ENCODE data around the gene FOS. TPM values are rescaled to one million over a fixed set of nuclear protein-coding genes. Genes with fewer than 3 reads are reported as not detected.

The FOS gene
- 100 to 1,000 TPM in 3 of 4 donors, 10 to 100 TPM in 1; 78.0 to 286 (median 179) TPM for total RNA-seq

DNA sequence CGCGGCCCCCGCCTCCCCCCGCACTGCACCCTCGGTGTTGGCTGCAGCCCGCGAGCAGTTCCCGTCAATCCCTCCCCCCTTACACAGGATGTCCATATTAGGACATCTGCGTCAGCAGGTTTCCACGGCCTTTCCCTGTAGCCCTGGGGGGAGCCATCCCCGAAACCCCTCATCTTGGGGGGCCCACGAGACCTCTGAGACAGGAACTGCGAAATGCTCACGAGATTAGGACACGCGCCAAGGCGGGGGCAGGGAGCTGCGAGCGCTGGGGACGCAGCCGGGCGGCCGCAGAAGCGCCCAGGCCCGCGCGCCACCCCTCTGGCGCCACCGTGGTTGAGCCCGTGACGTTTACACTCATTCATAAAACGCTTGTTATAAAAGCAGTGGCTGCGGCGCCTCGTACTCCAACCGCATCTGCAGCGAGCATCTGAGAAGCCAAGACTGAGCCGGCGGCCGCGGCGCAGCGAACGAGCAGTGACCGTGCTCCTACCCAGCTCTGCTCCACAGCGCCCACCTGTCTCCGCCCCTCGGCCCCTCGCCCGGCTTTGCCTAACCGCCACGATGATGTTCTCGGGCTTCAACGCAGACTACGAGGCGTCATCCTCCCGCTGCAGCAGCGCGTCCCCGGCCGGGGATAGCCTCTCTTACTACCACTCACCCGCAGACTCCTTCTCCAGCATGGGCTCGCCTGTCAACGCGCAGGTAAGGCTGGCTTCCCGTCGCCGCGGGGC, at the start of gene FOS:
Gene FOS, plus strand, starts transcription at position 407 of the 731 bp plus-strand sequence. Its CDS starts 155 bp downstream, at position 562.
- ATAC-seq = peak; percentile 69

DNA sequence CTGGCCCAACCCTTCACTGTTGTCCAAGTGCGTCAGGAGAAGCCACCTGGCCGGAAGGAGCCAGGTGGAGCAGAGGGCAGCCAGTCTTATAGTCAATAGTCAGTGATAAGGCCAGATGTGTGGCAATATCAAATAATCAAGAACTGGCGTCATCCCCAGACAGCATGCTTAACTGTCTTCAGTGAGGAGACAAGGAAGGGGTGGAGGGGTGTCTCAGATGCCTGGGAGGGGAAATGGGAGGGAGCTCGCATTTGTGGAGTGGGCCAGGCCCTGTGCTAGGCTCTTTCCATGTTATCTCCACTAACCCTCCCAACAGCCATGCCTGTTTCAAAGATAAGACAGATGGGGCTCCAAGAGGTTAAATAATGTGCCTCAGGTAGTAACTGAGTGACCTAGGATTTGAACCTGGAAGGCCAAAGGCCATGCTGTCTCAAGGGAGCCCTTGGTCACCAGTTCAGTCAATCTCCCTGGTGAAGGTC, 48.9 kb upstream of the FOS start:
- no peak for ATAC-seq
- WGBS, 2 donors (ENCODE audit: low coverage in 1 of 2) = 76 to 86% methylated on average over 1 to 3 of the region's 4 CpGs
- no peaks in the 10 kb centered on the region for H3K9me3 ChIP-seq
- no peaks in the 10 kb centered on the region for H3K36me3 ChIP-seq
- H3K27ac ChIP-seq = no peak overlapping the region
- TF ChIP-seq EP300 (IDR thresholded peaks at IDR 0.05) (no peak), POLR2AphosphoS5 (IDR thresholded peaks at IDR 0.05) (no peak), POLR2A (IDR thresholded peaks at IDR 0.05) (no peak)
- TF ChIP-seq, protein P1, sequence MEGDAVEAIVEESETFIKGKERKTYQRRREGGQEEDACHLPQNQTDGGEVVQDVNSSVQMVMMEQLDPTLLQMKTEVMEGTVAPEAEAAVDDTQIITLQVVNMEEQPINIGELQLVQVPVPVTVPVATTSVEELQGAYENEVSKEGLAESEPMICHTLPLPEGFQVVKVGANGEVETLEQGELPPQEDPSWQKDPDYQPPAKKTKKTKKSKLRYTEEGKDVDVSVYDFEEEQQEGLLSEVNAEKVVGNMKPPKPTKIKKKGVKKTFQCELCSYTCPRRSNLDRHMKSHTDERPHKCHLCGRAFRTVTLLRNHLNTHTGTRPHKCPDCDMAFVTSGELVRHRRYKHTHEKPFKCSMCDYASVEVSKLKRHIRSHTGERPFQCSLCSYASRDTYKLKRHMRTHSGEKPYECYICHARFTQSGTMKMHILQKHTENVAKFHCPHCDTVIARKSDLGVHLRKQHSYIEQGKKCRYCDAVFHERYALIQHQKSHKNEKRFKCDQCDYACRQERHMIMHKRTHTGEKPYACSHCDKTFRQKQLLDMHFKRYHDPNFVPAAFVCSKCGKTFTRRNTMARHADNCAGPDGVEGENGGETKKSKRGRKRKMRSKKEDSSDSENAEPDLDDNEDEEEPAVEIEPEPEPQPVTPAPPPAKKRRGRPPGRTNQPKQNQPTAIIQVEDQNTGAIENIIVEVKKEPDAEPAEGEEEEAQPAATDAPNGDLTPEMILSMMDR (IDR thresholded peaks at IDR 0.05) = no peak
- H3K4me1 ChIP-seq = peaks cover 0 to 10% (median 0%) of the 10 kb centered on the region in 3 donors
- no peaks in the 10 kb centered on the region for H3K27me3 ChIP-seq
- H3K4me3 ChIP-seq = no peak overlapping the region

More for the DNA sequence above, at the start of gene FOS:
- Histone ChIP-seq H3K36me3 (peaks cover 0 to 15% of the 10 kb centered on the region in 2 donors), H3K4me1 (peaks cover 3 to 67% (median 26%) of the 10 kb centered on the region in 3 donors), H3K4me3 (peak within 1 kb of the TSS; percentile 46 to 71), H3K9me3 (no peaks in the 10 kb centered on the region), H3K27me3 (no peaks in the 10 kb centered on the region), H3K27ac (peak within 1 kb of the TSS; percentile 97 to 99 (median 99))
- peak; percentile 100 for TF ChIP-seq POLR2A (IDR thresholded peaks at IDR 0.05)
- peak; percentile 100 for TF ChIP-seq POLR2AphosphoS5 (IDR thresholded peaks at IDR 0.05)
- TF ChIP-seq, protein P1 (IDR thresholded peaks at IDR 0.05) = peak in 1 of 4 experiments; percentile 33
- peak; percentile 61 for TF ChIP-seq EP300 (IDR thresholded peaks at IDR 0.05)
- no CpG with 5 or more reads among the region's 69 CpGs for WGBS, 2 donors (ENCODE audit: low coverage in 1 of 2)

DNA sequence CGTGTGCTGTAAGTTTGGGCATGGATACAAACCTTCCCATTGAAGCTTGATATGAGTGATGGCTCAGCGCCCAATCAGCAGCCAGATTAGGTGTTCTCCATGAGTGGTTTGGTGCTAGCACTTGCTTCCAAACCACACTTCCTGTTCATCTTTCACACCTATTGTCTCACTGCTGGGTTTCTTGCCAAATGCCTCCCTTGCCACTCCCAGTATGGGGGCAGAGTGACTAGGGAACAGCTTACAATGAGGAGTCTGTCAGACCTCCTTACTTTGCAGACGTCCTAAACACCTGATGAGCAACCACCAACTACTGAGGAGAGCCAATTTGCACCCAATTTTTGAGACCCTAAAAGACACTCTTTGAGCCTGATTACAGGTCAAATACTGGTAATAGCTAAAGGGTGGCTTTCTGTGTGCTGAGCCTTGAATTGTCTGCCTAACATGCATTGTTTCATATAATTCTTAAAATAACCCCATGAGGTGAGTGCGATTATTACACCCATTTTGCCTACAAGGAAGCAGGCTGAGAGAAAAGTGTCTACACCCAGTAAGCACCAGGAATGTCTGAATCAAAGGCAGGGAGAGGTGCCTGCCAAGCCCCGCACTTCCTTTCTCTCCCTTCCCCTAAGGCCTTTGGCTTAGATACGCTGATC, 48.4 kb upstream of the FOS start:
- TF ChIP-seq EP300 (IDR thresholded peaks at IDR 0.05) (no peak), POLR2A (IDR thresholded peaks at IDR 0.05) (no peak), POLR2AphosphoS5 (IDR thresholded peaks at IDR 0.05) (no peak)
- TF ChIP-seq, protein P1 (IDR thresholded peaks at IDR 0.05) = no peak
- Histone ChIP-seq H3K4me1 (peaks cover 0 to 10% (median 0%) of the 10 kb centered on the region in 3 donors), H3K27ac (no peak overlapping the region), H3K9me3 (no peaks in the 10 kb centered on the region), H3K4me3 (no peak overlapping the region), H3K27me3 (no peaks in the 10 kb centered on the region), H3K36me3 (no peaks in the 10 kb centered on the region)
- no peak for ATAC-seq
- WGBS, 2 donors (ENCODE audit: low coverage in 1 of 2) = 49 to 73% methylated on average over 2 to 6 of the region's 6 CpGs

DNA sequence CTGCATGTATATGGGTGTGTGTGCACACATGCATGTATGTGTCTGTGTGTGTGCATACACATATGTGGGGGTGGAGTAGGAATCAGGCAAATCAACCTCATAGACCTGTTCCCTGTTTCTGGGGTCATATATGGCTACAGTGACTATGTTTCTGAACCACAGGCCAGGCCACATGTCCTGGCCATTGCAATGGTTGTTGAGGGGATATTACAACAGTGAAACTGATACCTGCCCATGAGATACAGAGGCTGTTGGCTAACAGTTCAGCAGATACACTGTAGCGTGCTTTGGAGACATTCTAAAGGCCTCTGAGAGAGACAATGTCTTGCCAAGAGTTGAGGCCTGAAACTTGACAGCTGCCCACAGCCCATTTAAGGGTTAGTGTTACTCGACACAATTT, 47.3 kb upstream of the FOS start:
- Histone ChIP-seq H3K27me3 (no peaks in the 10 kb centered on the region), H3K27ac (no peak overlapping the region), H3K9me3 (no peaks in the 10 kb centered on the region), H3K36me3 (no peaks in the 10 kb centered on the region), H3K4me3 (no peak overlapping the region), H3K4me1 (peaks cover 0 to 12% (median 0%) of the 10 kb centered on the region in 3 donors)
- 50 to 100% methylated on average over 1 to 2 of the region's 2 CpGs for whole genome bisulfite sequencing, 2 donors (ENCODE audit: low coverage in 1 of 2)
- no peak for ATAC-seq
- TF ChIP-seq EP300 (IDR thresholded peaks at IDR 0.05) = no peak
- TF ChIP-seq, protein P1 (IDR thresholded peaks at IDR 0.05) = no peak
- TF ChIP-seq POLR2AphosphoS5 (IDR thresholded peaks at IDR 0.05) = no peak
- TF ChIP-seq POLR2A (IDR thresholded peaks at IDR 0.05) = no peak
